H1 (cell line): ENCODE data around the gene SLC35E3. TPM values are rescaled to one million over a fixed set of nuclear protein-coding genes. Genes with fewer than 3 reads are reported as not detected.

Experiments used
- KDM4A ChIP-seq: IDR thresholded peaks from one replicate; pipeline ENCODE4 v1.7.1; 2012; ENCODE audit warnings: low read depth, mild to moderate bottlenecking, moderate library complexity, low read length, inconsistent platforms; ENCODE audit not compliant: severe bottlenecking
- KDM5A ChIP-seq: fragments of 200-600 bp; IDR thresholded peaks from 2 replicates; pipeline ENCODE4 v1.7.1; 2012; ENCODE audit warnings: mild to moderate bottlenecking, low read length, inconsistent platforms, mixed read lengths
- ZNF274 ChIP-seq: IDR thresholded peaks from 2 replicates; pipeline ENCODE4 v1.7.0; 2012; ENCODE audit warnings: low read length, borderline replicate concordance; ENCODE audit errors: extremely low read depth
- polyA plus RNA-seq, 7 experiments: library from polyadenylated mRNA; depleted of rRNA in 3 of 7; stranded (reverse) in 5 of 7; unstranded in 2 of 7; fragments of >200 nt in 5 of 7; fragments of 200-250 nt in 2 of 7; gene quantifications; 1 replicate in 5 of 7; 2 replicates in 1 of 7; 4 replicates in 1 of 7; pipeline versions ENCODE4 v1.2.1 to v1.2.3, GENCODE V29; 2011 to 2013; ENCODE audit warnings: missing spikeins in 2 of 7, mixed read lengths in 2 of 7
- total RNA-seq: library from RNA; stranded (reverse); fragmentation: NEBNext Ultra II Directional; extraction: Animal tissue kit (Norgen Biotek cat#: 25700); gene quantifications from 2 replicates; pipeline ENCODE4 v1.2.1, GENCODE V29; 2021
- TF ChIP-seq, protein P1 (sequence below), 3 experiments: IDR thresholded peaks; 1 replicate in 2 of 3; 2 replicates in 1 of 3; pipeline versions ENCODE4 v1.5.1 to v1.6.1; 2011; ENCODE audit warnings: low read length in 3 of 3, mild to moderate bottlenecking in 3 of 3, inconsistent platforms in 2 of 3, low read depth in 1 of 3, moderate library complexity in 1 of 3; ENCODE audit not compliant: insufficient read depth in 1 of 3; ENCODE audit errors: control extremely low read depth in 1 of 3
- TF ChIP-seq, protein P2 (sequence below): IDR thresholded peaks from 2 replicates; pipeline ENCODE4 v1.6.1; 2011; ENCODE audit warnings: low read length, improper control_type of control experiment

Gene SLC35E3
- total and polyA plus RNA-seq, 2 of the 8 experiments (the other 6 are each of a cell fraction or from before 2014, with no cell fraction given): 10.0 to 10.9 TPM

DNA sequence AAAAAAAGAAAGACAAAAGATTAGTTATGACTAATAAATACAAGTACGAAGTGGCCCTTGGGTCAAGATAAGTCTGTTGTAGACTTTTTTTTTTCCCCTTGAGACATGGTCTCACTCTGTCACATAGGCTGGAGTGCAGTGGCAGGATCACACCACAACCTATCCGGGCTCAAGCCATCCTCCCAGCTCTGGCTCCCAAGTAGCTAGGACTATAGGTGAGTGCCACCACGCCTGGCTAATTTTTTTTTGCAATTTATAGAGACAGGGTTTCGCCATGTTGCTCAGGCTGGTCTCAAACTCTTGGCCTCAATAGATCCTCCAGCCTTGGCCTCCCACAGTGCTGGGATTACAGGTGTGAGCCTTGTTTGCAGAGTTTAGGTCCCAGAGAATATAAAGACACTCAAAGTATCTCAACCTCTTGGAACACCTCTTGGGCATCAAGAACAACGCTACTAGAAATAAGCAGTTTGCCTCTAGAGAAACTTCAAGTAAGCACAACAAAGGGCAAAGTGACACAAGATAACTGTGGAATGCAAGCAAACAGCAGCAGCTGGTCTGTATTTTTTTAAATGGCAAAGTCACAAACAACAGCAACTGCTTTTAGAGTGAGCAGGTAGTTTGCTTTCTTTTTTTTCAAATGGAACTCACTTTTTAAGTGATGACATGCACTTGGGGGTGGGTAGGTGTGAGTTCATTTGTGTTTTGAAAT, 58.1 kb downstream of the SLC35E3 start (continued):
- TF ChIP-seq, protein P1, sequence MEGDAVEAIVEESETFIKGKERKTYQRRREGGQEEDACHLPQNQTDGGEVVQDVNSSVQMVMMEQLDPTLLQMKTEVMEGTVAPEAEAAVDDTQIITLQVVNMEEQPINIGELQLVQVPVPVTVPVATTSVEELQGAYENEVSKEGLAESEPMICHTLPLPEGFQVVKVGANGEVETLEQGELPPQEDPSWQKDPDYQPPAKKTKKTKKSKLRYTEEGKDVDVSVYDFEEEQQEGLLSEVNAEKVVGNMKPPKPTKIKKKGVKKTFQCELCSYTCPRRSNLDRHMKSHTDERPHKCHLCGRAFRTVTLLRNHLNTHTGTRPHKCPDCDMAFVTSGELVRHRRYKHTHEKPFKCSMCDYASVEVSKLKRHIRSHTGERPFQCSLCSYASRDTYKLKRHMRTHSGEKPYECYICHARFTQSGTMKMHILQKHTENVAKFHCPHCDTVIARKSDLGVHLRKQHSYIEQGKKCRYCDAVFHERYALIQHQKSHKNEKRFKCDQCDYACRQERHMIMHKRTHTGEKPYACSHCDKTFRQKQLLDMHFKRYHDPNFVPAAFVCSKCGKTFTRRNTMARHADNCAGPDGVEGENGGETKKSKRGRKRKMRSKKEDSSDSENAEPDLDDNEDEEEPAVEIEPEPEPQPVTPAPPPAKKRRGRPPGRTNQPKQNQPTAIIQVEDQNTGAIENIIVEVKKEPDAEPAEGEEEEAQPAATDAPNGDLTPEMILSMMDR (IDR thresholded peaks at IDR 0.05; ENCODE audit: control extremely low read depth in 1 of 3, insufficient read depth in 1 of 3, low read depth in 1 of 3, low read length in 3 of 3): no peak
- TF ChIP-seq KDM5A (no peak), ZNF274 (no peak), KDM4A (no peak)
- TF ChIP-seq, protein P2, sequence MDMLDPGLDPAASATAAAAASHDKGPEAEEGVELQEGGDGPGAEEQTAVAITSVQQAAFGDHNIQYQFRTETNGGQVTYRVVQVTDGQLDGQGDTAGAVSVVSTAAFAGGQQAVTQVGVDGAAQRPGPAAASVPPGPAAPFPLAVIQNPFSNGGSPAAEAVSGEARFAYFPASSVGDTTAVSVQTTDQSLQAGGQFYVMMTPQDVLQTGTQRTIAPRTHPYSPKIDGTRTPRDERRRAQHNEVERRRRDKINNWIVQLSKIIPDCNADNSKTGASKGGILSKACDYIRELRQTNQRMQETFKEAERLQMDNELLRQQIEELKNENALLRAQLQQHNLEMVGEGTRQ: no peak
- TF ChIP-seq, all 59 proteins: peak for 0
